ENCODE data around the gene KSR2.
"Not testable (repeated sequence)": the region's sequence is repeated elsewhere in the genome, so short reads cannot be mapped to it uniquely, and the experiment has no call there.

KSR2 gene

GRCh38 chr12:117967512-117967911 is 1.3 kb downstream of the KSR2 start:
- no peak for DNase-seq

DNA sequence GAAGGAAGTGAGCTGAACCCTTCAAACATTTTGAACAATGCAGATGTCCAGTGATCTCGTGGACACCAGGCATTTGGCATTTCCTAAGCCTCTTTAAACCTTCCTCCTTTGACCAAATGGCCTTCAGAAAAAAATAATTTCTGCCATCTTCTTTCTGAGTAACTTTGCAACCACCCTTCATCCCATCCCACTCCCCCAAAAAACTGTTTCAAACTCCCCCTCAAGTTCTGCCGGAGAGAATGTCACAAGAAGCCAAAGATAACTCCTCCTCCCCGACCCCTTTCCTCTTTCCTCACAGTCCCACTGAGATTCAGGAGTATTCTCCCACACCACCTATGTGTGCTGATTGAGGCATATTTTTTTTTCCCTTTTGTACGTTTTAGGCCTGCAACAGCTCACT is 1.7 kb downstream of the KSR2 start:
- DNase-seq: no peak

- no peak for DNase-seq
Measured at GRCh38 chr12:117966511-117966910, 2.3 kb downstream of the KSR2 start.

GRCh38 chr12:117963836-117964235 is 5.0 kb downstream of the KSR2 start:
- no peak for DNase-seq

- DNase-seq: no peak
Measured at GRCh38 chr12:117936722-117937484, 31.9 kb downstream of the KSR2 start.

DNA sequence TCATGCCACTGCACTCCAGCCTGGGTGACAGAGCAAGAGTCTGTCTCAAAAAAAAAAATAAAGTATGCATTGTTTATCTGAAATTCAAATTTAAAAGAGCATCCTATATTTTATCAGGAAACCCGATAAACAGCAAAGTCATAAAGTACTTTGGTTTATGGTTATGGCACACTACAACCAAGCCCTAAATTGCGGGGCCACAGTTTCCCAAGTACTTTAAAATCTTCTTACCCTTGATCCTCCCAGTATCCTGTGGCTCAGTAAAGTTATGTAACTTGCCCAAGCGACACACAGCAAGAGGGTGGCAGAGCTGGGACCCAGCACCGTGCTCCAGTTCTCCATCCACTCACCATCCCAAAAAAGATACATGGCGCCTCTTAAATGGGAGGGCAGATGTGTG is 35.2 kb downstream of the KSR2 start:
- no peak for DNase-seq

DNA sequence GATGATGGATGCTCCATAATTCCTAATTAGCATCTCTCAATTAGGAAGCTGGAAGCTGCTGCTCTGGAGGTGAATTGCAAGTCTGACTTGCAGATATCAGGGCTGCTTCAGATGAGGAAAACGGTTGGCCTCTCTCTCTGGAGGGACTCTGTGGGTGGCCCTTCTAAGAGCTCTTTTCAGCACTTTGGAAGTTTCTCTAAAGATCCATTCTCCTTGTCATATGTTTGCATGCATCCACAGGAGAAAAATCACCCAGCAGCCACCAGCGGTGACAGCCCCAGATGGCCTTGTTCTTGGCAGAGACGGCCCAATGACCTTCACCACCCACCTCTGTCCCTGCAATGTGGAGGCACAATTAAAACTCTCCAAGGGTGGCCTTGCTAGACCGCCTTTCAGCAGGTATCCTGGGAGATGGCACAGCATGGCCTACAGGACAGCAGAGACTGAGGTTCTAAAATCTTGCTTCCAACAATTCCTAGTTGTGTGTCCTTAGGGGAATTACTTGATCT is 42.3 kb downstream of the KSR2 start:
- no peak for DNase-seq

DNA sequence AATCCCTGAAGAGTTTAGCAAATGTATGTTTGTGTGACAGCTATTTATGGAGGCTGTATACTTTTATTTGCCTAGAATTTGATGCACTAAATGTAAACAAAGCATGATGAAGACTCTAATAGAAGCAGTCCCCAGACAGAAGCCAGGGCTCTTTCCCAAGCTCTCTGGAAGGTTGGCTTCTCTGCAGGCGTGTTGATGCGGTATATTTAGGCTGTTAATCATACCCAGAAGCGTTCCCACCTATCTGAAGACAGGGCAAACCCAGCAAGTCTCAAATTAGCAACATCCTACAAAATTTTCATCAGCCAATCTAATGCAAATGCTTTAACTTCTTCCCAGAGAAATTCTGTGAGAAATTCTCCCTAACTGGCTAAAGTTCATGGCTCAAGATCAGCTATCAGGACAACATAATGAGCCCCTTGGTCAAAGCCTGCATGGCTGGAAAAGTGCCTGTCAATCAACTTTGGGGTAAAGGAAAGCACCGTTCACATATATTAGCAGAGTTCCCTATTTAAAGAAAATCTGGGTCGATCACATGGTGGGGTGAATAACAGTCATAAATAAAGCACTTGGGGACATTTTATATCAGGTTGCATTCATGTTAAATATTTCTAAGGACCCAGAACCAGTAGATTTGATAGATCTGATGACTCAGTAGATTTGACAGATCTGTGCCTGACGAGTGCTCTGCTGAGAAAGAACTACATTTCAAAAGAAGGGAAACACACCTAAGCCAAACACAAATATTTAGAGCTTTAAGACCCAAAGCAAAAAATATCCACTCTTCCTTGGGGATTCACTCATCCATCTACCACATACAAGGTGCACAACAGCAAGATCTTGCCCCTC is 46.6 kb downstream of the KSR2 start:
- no peak for DNase-seq

GRCh38 chr12:117919479-117919878 is 49.3 kb downstream of the KSR2 start:
- DNase-seq: no peak

DNA sequence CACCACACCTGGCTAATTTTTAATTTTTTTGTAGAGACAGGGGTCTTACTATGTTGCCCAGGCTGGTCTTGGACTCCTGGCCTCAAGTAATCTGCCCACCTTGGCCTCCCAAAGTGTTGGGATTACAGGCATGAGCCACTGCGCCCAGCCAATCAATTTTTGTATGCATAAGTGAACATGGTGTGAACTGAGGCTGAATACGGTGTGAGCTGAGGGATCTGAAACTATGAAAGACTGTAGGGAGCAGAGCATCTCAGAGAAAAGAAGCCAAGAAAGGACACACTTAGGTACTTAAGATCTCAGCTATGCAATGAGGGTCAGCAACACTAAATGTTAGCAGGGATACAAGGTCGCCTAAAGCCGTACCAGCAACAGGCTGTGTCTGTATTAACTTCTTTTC is 54.1 kb downstream of the KSR2 start:
- no peak for DNase-seq

- DNase-seq: no peak
Measured at GRCh38 chr12:117912756-117913155, 56.0 kb downstream of the KSR2 start.

GRCh38 chr12:117908411-117908810 is 60.4 kb downstream of the KSR2 start:
- DNase-seq: no peak

GRCh38 chr12:117907108-117907689 is 61.6 kb downstream of the KSR2 start:
- DNase-seq: no peak

GRCh38 chr12:117904051-117904450 is 64.7 kb downstream of the KSR2 start:
- no peak for DNase-seq

GRCh38 chr12:117903110-117903840 is 65.5 kb downstream of the KSR2 start:
- DNase-seq: no peak

DNA sequence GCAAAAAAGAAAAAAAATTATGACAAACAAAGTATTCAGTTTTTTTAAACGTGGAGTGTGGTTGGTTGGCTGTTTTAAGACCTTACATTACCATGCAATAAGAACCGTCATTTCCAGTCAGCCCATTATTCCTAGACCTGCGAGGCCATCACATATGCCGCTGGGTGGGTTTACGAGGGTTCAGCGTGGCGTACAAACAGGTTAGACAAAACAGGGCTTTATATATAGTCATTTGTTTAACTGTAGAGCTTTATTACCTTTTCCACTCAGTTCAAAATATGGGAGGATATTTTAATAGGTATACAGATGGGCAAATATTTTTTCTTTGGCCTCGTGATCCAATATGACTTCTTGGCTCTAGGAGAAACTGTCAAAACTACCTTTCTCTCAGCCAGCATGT is 67.2 kb downstream of the KSR2 start:
- DNase-seq: no peak

- no peak for DNase-seq
Measured at GRCh38 chr12:117900561-117900960, 68.2 kb downstream of the KSR2 start.

- no peak for DNase-seq
Measured at GRCh38 chr12:117897372-117898161, 71.2 kb downstream of the KSR2 start.

DNA sequence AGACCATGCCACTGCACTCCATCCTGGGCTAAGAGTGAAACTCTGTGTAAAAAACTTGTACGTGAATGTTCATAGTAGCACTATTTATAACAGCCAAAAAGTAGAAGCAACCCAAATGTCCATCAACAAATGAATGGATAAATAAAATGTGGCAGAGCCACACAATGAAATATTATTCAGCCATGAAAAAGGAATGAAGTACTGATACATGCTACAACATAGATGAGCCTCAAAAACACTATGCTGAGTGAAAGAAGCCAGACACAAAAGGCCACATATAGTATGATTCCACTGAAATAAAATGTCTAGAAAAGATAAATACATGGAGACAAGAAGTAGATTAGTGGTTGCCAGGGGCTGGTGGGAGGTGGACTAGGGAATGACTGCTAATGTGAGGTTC is 72.8 kb downstream of the KSR2 start:
- DNase-seq: no peak

DNA sequence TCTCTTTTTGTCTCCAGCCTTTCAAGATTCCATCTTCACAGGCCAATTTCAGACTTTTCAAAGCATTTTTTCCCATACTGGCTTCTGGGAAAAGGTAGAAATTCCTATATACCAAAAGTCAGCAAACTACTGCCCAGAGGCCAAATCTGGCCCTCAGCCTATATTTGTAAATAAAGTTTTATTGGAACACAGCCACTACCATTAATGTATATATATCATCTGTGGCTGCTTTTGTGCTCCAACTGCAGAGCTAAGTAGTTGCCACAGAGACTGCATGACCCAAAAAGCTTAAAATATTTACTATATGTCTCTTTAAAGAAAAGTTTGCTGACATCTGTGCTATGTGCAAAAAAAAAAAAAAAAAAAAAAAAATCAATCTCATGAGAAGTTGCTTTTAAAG is 76.3 kb downstream of the KSR2 start:
- DNase-seq: no peak

DNA sequence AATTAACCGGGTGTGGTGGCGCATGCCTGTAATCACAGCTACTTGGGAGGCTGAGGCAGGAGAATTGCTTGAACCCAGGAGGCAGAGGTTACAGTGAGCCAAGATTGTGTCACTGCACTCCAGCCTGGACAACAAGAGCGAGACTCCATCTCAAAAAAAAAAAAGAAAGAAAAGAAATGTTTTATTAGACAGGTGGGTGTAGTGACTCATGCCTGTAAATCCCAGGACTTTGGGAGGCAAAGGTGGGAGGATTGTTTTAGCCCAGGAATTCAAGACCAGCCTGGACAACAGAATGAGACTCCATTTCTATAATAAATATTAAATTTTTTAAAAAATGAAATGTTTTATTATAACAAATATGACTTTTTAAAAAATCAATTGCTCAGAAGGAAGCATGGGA is 77.5 kb downstream of the KSR2 start:
- not testable (repeated sequence) for DNase-seq

DNA sequence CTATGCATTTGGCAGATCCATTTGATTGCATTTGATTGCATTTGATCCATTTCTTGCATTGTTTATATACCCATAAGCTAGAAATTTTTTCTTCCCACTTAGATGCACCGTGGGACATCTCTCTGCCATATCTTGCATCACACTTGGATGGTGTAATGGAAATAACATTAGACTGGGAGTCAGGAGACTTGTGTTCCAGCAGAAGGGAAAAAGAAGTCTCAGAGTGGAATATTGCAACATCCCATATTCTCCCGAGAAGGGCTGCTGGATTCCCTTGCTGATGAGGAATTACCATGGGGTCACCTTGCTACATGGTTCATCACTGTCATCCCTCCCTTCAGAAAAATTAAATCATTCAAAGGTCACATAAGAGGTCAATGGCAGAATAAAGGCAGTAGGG is 78.1 kb downstream of the KSR2 start:
- no peak for DNase-seq

Data from activated CD8-positive, alpha-beta memory T cell treated with anti-CD3 and anti-CD28 coated beads for 24 hours (primary cell).